ENCODE measurements around the gene APBB2.

GRCh38 chr4:41232406-41232805 lies 18.1 kb upstream of the APBB2 start:
- TF ChIP-seq CTCF (conservative IDR thresholded peaks at IDR 0.05) = no peak
- no peak for TF ChIP-seq EZH2 (IDR thresholded peaks at IDR 0.05; ENCODE audit: low read depth)
